KMS-11 (cell line): ENCODE data around the gene ZC3H6.
A peak's percentile ranks its signal among the peaks of the same experiment; 100 is the strongest.

Source experiments
- H2AFZ ChIP-seq: fragments of 200-600 bp; sonication (generic); 2 replicates; pipeline ENCODE4 v1.6.1; 2016; ENCODE audit warnings: antibody characterized with exemption, mixed run types, low read depth
- H3K27ac ChIP-seq: fragments of 200-600 bp; sonication (generic); 2 replicates; pipeline ENCODE4 v1.6.1; 2016; ENCODE audit warnings: mild to moderate bottlenecking, mixed run types
- H3K27me3 ChIP-seq: fragments of 200-600 bp; sonication (generic); 2 replicates; pipeline ENCODE4 v1.6.1; 2017; ENCODE audit warnings: mild to moderate bottlenecking, low read depth, mixed run types, moderate library complexity; ENCODE audit not compliant: insufficient read depth
- H3K36me3 ChIP-seq: fragments of 200-600 bp; sonication (generic); 2 replicates; pipeline ENCODE4 v1.6.1; 2017; ENCODE audit warnings: mild to moderate bottlenecking, mixed run types; ENCODE audit not compliant: insufficient read depth
- H3K4me1 ChIP-seq: fragments of 200-600 bp; sonication (generic); 2 replicates; pipeline ENCODE4 v1.6.1; 2016; ENCODE audit warnings: mild to moderate bottlenecking, low read depth, mixed run types; ENCODE audit not compliant: poor library complexity, severe bottlenecking
- H3K4me2 ChIP-seq: fragments of 200-600 bp; sonication (generic); 2 replicates; pipeline ENCODE4 v1.7.0; 2016; ENCODE audit warnings: mild to moderate bottlenecking, mixed run types
- H3K4me3 ChIP-seq: fragments of 200-600 bp; sonication (generic); IDR thresholded peaks from 2 replicates; pipeline ENCODE4 v1.6.1; 2017; ENCODE audit warnings: low read depth, low read length, mixed read lengths; ENCODE audit not compliant: insufficient read depth
- H3K79me2 ChIP-seq: fragments of 200-600 bp; sonication (generic); 2 replicates; pipeline ENCODE4 v1.6.1; 2016; ENCODE audit warnings: low read depth, mixed run types; ENCODE audit not compliant: insufficient read depth
- H3K9ac ChIP-seq: fragments of 200-600 bp; sonication (generic); 2 replicates; pipeline ENCODE4 v1.6.1; 2016; ENCODE audit warnings: mild to moderate bottlenecking, mixed run types
- H4K20me1 ChIP-seq: fragments of 200-600 bp; sonication (generic); 2 replicates; pipeline ENCODE4 v1.6.1; 2016; ENCODE audit warnings: mild to moderate bottlenecking, mixed run types; ENCODE audit not compliant: insufficient read depth
- CTCF ChIP-seq: fragments of 200-600 bp; sonication (generic); conservative IDR thresholded peaks from 2 replicates; pipeline ENCODE4 v1.6.1; 2017; ENCODE audit warnings: low read depth, mild to moderate bottlenecking, antibody characterized with exemption, low read length, moderate library complexity, mixed read lengths

Gene ZC3H6

GRCh38 chr2:112253261-112253815 lies 22.1 kb upstream of the ZC3H6 start:
- Histone ChIP-seq H3K27ac (no peak overlapping the region), H3K4me3 (no peak overlapping the region), H3K27me3 (no peaks in the 10 kb centered on the region), H3K9ac (peak overlapping the region; percentile 89; the same call in 1 of the 2 replicates), H3K36me3 (no peaks in the 10 kb centered on the region), H4K20me1 (no peaks in the 10 kb centered on the region), H2AFZ (no peak overlapping the region), H3K79me2 (peaks cover 35% of the 10 kb centered on the region), H3K4me2 (peak overlapping the region; percentile 96), H3K4me1 (peaks cover 9% of the 10 kb centered on the region)
- TF ChIP-seq CTCF: no peak

GRCh38 chr2:112254466-112255240 lies 20.7 kb upstream of the ZC3H6 start, which contains the start of gene ZC3H8:
Gene ZC3H8, minus strand, starts transcription at chr2:112255042. Its CDS starts 61 bp downstream, at chr2:112254981.
- TF ChIP-seq CTCF: no peak
- Histone ChIP-seq H2AFZ (peak within 1 kb of the TSS; percentile 60), H3K4me1 (peaks cover 11% of the 10 kb centered on the region), H3K4me3 (peak within 1 kb of the TSS; percentile 37), H3K79me2 (peaks cover 35% of the 10 kb centered on the region), H3K27ac (peak within 1 kb of the TSS; percentile 77), H3K36me3 (no peaks in the 10 kb centered on the region), H4K20me1 (no peaks in the 10 kb centered on the region), H3K27me3 (no peaks in the 10 kb centered on the region), H3K9ac (peak within 1 kb of the TSS; percentile 89), H3K4me2 (peak within 1 kb of the TSS; percentile 96)

- TF ChIP-seq CTCF: no peak
- H3K27me3 ChIP-seq: no peaks in the 10 kb centered on the region
- no peaks in the 10 kb centered on the region for H4K20me1 ChIP-seq
- peaks cover 13% of the 10 kb centered on the region for H3K4me1 ChIP-seq
- no peak overlapping the region for H3K27ac ChIP-seq
- H3K79me2 ChIP-seq: peaks cover 32% of the 10 kb centered on the region
- H2AFZ ChIP-seq: no peak overlapping the region
- H3K4me3 ChIP-seq: no peak overlapping the region
- no peaks in the 10 kb centered on the region for H3K36me3 ChIP-seq
- no peak overlapping the region for H3K9ac ChIP-seq
- H3K4me2 ChIP-seq: no peak overlapping the region
These were observed 19.5 kb upstream of the ZC3H6 start for GRCh38 chr2:112255875-112256274.

- Histone ChIP-seq H3K4me1 (peaks cover 13% of the 10 kb centered on the region), H3K36me3 (no peaks in the 10 kb centered on the region), H2AFZ (no peak overlapping the region), H3K9ac (no peak overlapping the region), H3K4me3 (no peak overlapping the region), H3K79me2 (peaks cover 27% of the 10 kb centered on the region), H3K27me3 (no peaks in the 10 kb centered on the region), H3K4me2 (no peak overlapping the region), H4K20me1 (no peaks in the 10 kb centered on the region), H3K27ac (no peak overlapping the region)
- TF ChIP-seq CTCF: no peak
These were observed 18.7 kb upstream of the ZC3H6 start for GRCh38 chr2:112256654-112257053.
